ENCODE results near the gene ST3GAL3. TPM values are rescaled to one million over a fixed set of nuclear protein-coding genes. Genes with fewer than 3 reads are reported as not detected.

The ST3GAL3 gene
- total and polyA plus RNA-seq, 10 of the 15 experiments (the other 5 are each of a cell fraction or from before 2014, with no cell fraction given): 1.2 to 19.3 (median 11.0) TPM

GRCh38 chr1:43951021-43951985 lies 244.0 kb downstream of the ST3GAL3 start:
- in situ Hi-C loops (cut with MboI): no loop called here
- CTCF ChIA-PET: interaction anchor here (1.2 to 10.4 kb wide), 3 partner anchors 16 to 188 kb away, joined by 3 to 166 read pairs (median 10); no protein-coding TSS in a partner anchor

More at GRCh38 chr1:43951021-43951985, 244.0 kb downstream of the ST3GAL3 start:
- H3K27me3 ChIP-seq (replicated peaks in 1 of 2; ENCODE audit: control insufficient read depth in 2 of 2, insufficient read depth in 2 of 2, low read length in 1 of 2): no peaks in the 10 kb centered on the region
- POLR2A ChIA-PET: interaction anchor here (0.8 kb wide), 1 partner anchor 47 kb away, joined by 3 read pairs; no protein-coding TSS in a partner anchor
- DNase-seq (ENCODE audit: low read depth, low spot score) (no peak), FAIRE-seq (no peak), ATAC-seq (no peak)
- peaks cover 10% of the 10 kb centered on the region for H3K4me1 ChIP-seq (ENCODE audit: control insufficient read depth, insufficient read depth, low read length)
- no peak overlapping the region for H2AFZ ChIP-seq (ENCODE audit: control insufficient read depth, low read depth, low read length)
- no peak for TF ChIP-seq TCF3 (IDR thresholded peaks at IDR 0.05; ENCODE audit: borderline replicate concordance, insufficient read depth, low read depth, low read length)
- no peak for TF ChIP-seq ELK1 (IDR thresholded peaks at IDR 0.05; ENCODE audit: low read depth, low read length)
- TF ChIP-seq HDAC6 (IDR thresholded peaks at IDR 0.05; ENCODE audit: unreplicated experiment): no peak
- no peak for TF ChIP-seq TCF7 (IDR thresholded peaks at IDR 0.05; ENCODE audit: borderline replicate concordance)
- no peak for TF ChIP-seq IKZF2 (IDR thresholded peaks at IDR 0.05)
- no peak for TF ChIP-seq ESRRA (IDR thresholded peaks at IDR 0.05; ENCODE audit: low read length)
- no peak for TF ChIP-seq RCOR1 (conservative IDR thresholded peaks at IDR 0.05; ENCODE audit: low read depth, low read length)
- no peak for TF ChIP-seq NRF1 (conservative IDR thresholded peaks at IDR 0.05; ENCODE audit: low read depth, low read length)
- TF ChIP-seq POLR2AphosphoS2 (IDR thresholded peaks at IDR 0.05; ENCODE audit: low read depth, low read length): no peak
- TF ChIP-seq IRF3 (IDR thresholded peaks at IDR 0.05): no peak
- TF ChIP-seq SMC3 (IDR thresholded peaks at IDR 0.05; ENCODE audit: borderline replicate concordance, low read length): no peak
- TF ChIP-seq NBN (IDR thresholded peaks at IDR 0.05): no peak
- no peak for TF ChIP-seq CHD4 (IDR thresholded peaks at IDR 0.05)
- TF ChIP-seq PAX5 (IDR thresholded peaks at IDR 0.05; ENCODE audit: borderline replicate concordance, low read depth, low read length): no peak
- TF ChIP-seq LARP7 (IDR thresholded peaks at IDR 0.05): no peak
- TF ChIP-seq YY1 (IDR thresholded peaks at IDR 0.05; ENCODE audit: low read depth, low read length): no peak
- no peak for TF ChIP-seq MTA3 (IDR thresholded peaks at IDR 0.05; ENCODE audit: borderline replicate concordance, low read length)
- H3K27ac ChIP-seq (ENCODE audit: control insufficient read depth, insufficient read depth): no peak overlapping the region
- no peaks in the 10 kb centered on the region for H3K9me3 ChIP-seq (replicated peaks; ENCODE audit: control insufficient read depth, insufficient read depth, low read length)
- no peaks in the 10 kb centered on the region for H4K20me1 ChIP-seq (ENCODE audit: control insufficient read depth, insufficient read depth)
- H3K9ac ChIP-seq (ENCODE audit: control insufficient read depth, insufficient read depth, low read length): no peak overlapping the region
- no peak overlapping the region for H3K4me2 ChIP-seq (ENCODE audit: control insufficient read depth, insufficient read depth)
- H3K4me3 ChIP-seq: no peak overlapping the region
- SMC1A ChIA-PET (ENCODE audit: uncharacterized antibody, unreplicated experiment): interaction anchor here (0.9 to 1.2 kb wide), 3 partner anchors 24 to 201 kb away, joined by 3 read pairs; partner anchors contain the start of gene ATP6V0B
- intact Hi-C loops (cut with micrococcal nuclease; ENCODE audit: unreplicated experiment): no loop called here
- RAD21 ChIA-PET (ENCODE audit: unreplicated experiment): interaction anchor here (0.6 kb wide), 1 partner anchor 417 kb away, joined by 3 read pairs; no protein-coding TSS in a partner anchor
- H3K36me3 ChIP-seq (ENCODE audit: control insufficient read depth in 2 of 2, insufficient read depth in 2 of 2, low read length in 1 of 2): 0 out of 4 replicates have a peak, but pooled peaks cover 0 to 4% of the 10 kb centered on the region in 2 experiments
- WGBS (ENCODE audit: insufficient coverage, insufficient replicate concordance, low lambda C conversion rate, missing lambda C conversion rate): 80% methylated on average over 4 of the region's 4 CpGs
- no TSS peak for BruUV-seq (replicated peaks)
- H3K79me2 ChIP-seq (ENCODE audit: control insufficient read depth, insufficient read depth, low read length): peaks cover 15% of the 10 kb centered on the region

All from GM12878 (cell line).